ENCODE measurements around the gene KIRREL1.

The KIRREL1 gene

DNA sequence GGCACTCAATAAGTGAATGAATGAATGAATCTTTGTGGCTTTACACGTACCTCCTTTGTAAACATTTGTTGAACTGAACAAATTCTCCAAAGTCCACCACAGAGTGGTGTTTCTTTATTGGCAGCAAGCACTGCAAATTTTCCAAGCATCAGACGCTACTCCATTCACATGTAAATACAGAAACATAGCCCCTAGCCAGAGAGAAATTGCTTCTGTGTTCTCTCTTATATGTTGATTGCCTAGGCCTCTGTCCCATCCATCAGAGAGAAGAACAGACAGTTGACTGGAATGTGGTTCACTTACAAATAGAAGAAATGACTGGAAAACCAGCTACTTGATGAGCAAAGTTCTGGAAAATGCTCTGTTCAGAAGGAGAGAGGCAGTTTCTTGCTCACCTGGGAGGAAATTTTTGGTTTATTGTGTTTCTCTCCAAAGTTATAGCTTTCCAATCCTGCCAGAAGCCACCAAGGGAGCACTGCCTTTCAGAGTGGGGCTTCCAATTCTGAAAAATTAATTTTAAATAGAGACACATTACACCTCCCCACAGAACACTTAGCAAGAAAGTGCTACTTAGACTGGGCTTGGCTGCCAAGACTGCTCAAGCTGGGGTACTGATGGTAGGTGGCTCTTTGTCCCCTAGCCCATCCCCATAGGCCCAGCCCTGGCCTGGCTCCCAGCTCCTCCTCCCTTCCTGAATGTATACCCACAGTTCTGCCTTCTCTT is 18.1 kb upstream of the KIRREL1 start:
- no peak for DNase-seq

DNA sequence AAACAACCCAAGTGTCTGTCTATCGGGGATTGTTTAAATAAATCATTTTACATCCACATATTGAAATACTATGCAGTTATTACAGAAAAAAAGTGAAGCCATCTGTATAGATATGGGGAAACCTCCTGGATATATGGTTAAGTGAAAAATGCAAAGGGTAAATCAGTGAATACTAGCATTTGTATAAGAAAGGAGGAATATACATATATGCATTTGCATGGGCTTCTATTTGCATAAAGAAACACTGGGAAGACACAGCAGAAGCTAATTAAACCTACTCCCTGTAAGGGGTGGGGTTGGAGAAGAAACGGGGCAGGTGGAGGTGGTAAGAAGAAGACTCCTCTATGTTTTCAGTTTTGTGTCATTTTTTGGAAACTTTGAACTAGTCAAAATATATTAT is 16.6 kb upstream of the KIRREL1 start:
- no peak for DNase-seq

DNA sequence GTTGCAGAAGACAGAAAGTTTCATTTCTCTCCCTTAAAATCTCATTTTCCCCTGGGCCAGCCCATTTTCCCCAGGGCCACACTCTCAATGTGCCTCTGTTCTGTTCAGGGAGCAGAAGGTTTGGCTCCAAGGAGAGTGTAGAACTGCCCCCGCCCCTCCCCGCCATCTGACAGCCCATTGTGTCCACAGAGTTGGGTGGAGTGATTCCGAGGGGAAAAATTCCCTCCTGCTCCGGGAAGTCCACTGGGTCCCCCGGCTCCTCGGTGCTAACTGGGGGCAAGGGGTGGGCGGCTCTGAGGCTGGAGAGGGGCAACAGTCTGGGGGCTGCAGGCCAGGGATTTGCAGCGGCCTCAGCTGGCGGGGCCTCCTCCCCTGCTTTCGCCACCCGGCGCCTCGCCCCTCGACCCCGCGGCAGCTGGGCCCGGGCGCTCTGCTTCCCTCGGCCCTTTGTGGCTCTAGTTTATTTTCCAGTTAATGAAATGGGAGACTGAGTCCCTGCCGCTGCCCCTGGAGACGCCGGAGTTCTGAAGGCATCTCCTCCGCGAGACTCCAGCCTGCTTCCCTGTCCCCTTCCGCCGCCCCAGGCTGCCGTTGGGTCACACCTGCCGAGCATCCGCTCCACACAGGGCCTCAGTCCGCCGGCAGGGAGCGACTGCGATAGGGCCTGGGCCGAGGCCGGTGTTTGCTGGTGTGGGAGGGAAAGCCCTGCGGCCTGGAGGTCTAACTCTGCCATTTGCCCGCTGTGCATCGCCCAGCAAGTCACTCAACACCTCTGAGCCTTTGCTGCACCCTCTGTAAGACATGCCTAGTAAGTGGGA is 14.7 kb upstream of the KIRREL1 start:
- DNase-seq = no peak

DNA sequence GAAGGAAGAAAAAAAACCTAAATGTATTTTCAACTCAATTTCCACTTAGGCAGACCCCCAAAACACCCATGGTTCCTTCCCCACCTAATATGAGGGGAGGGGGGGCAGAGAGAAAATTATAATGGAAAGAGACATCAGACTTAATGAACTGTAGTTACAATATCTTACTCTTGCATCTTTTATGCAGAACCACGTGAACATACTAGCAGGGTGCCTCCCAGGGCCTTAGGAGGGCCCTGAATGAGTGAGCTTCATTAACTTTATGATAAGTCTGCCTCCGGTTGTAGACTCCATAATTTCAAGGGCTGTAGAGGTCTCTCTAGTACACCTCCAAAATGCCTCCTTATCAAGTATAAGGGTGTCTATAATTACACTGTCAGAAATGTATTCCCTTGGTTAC is 11.3 kb upstream of the KIRREL1 start:
- DNase-seq = no peak

DNA sequence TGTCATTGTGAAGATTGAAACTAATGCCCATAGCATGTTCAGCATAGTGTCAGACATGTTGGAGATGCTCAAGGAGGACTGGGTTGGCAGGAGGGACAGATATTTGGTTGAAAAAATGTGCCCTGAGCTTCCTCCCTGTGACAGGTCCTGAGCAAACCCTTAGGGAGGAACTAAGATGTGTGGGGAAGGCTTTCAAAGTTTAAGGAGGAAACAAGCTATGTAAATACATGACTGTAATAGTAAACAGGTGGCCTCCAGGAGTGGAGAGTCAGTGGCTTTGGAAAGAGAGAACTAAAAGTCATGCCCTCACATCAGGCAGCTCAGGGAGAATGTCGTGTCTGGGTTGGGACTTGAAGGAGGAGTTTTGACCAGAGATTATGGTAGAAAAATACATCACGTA is 9.7 kb upstream of the KIRREL1 start:
- no peak for DNase-seq

DNA sequence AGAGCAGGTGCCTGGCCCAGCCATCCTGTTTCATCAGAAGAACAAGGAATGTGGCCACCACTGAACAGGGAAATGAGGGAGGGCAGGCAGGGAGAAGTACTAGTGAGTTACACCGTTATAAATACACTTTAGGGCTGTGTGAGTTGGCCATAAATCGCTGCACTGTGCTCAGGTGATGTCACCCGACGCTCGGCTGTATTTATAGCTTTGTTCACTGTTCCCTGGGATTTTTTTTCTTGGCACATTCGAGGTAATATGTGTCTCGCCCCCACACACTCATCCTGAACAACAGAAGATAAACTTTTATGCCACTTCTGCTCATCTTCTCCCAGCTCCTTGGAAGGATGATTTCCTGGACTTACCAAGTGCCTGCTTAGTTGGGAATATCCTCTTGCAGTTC is 9.0 kb upstream of the KIRREL1 start:
- no peak for DNase-seq

DNA sequence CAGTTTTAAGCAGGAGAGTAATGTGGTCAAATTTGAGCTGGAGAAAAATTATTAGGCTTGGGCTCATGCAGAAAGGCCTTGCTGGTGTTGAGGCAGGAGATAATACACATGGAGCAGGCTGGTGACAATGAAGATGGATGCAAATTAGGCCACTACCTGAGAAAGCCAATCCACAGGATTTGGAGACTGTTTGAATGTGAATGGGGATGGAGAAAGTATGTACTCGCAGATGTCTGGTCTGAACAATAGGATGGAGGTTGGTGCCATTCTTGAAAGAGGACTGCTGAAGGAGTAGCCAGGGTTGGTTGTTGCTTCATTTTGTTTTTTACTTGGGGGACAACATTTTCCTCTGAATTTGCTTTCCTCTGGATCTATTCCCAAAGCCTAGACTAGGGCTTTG is 8.0 kb upstream of the KIRREL1 start:
- no peak for DNase-seq

DNA sequence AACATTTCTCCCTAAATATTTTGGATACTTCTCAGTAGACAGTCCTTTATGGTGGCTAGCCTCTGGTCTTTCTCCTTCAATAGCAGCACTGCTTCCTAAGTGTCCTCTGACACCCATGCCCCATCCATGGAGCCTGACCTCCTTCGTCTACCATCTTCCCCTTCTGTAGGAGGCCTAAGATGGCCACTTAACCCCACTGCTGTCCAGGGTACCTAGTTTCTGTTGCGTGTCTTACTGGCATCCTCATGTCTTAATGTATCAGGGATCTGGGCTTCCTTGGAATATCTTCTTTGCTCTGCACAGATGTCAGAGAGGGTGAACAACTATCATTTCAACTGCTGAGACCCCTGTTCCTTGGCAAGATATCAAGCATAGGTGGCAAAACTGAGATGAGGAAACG is 5.4 kb upstream of the KIRREL1 start:
- DNase-seq = no peak

DNA sequence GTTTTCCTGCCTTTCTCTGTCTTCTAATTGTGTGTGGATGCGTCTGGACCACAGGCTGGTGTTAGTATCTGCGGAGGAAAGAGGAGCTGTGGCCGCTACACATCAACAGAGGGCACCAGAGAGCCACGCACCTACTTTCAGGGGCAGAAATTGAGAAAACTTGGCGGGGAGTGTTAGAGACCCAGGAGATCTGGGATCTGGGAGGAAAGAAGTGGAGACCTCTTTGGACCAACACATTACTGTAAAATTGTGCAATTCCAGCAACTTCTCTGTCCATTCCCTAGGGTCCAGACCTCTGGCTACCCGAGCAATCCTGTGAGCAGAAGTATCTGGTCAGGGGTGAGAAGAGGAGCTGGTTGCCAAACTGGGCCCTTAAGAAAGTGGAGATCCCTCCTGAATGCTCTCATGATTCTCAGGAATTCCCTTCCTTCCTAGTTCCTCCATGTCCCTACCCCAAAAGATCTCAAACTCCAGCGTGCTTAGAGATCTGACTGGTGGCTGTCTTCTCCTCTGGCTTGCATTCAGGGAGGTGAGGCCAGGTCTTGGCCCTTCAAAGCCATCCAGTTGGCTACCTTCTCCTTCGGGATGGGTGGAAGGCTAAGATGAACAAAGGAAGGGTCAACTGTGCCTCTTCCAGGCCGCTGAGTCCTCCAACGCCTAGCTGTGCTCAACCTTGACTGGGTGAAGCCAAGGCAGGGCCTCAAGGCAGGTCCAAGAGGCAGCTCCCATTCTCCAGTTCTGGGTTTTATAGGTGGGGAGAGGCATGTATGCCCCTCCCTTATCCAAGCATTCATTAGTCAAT is 1.2 kb upstream of the KIRREL1 start:
- peak; percentile 43 to 66 for DNase-seq

DNA sequence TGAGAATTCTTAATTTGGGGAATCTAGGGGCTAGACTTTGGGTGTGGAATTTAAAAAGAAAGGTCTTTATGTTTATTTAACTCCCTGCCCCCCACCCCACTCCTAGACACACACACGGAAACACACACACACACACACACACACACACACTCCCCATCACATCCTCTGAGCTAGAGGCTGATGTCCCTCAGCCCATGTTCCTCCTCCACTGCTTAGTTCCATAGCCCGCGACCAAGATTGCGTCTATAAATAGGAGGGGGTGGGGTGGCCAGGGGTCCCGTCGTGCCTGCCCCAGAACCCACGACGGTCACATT is 655 bp upstream of the KIRREL1 start:
- DNase-seq = no peak

DNA sequence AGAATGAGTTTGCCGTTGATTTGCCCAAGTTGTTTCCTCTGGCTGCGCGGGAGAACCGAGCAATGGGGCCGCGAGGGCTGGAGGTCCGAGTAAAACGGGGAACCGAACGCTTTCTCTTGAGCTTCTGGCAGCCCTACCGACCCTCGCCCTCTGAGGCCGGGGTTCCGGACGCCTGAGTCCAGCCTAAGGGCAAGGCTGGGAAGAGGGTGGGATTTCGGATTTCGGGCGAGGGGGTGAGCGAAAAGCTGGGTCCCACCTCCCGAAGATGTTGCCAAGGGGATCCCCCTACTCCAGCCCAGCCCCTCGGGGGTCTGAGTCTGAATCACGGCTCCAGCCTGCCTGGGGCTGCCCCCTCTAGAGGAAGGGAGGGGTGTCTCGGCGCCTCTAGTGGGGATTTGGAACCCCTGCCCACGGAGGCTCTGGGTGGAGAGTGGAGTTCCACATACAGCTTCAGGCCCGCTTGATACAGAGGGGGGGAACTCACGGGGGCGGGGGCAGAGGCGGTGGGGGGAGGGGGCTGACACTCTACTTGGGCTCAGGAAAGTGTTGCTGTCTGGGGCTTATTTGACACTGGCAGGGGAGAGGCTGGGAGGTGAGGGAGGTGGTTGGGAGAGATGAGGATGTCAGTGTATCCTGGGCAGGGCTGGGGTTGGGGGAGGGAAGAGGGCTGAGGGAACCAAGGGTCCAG is 617 bp downstream of the KIRREL1 start:
- no peak for DNase-seq

DNA sequence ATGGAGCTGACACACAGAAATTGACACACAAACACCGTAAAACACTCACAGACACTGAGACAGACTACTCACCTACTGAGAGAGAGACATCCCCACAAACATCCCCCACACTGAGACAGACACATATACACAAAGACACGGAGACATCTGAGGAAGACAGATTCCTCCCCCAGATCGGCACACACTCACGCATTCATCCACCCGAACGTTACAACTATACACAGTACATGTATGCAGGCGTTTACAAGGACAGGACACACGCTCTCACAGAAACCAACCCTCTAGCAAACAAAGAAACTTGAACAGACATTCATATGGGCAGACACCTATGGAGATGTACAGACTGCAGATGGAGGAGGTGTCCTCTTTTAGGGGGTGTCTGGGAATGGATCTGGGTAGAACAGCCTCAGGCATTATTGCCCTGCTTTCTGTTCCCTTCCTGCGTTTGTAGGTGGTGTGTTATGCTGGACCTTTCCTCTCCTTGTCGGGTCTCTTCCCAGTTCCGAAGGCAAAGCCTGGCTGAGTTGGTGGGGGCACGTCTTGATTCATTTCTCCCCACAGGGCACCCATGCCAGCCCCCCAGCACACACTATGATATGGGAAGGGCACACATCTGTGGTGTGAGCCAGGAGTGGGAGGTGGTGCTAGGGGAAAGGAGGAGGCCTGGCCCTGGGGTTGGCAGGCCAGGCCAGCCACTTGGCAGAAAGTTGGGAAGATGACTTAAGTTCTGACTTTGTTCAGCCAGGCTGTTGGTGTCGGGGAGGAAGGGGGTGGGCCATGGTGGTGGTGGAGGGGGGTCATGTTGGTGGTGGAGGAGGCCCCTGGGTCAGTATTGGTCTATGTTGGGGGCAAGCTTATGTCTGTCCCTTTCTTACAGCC is 1.5 kb downstream of the KIRREL1 start:
- no peak for DNase-seq

DNA sequence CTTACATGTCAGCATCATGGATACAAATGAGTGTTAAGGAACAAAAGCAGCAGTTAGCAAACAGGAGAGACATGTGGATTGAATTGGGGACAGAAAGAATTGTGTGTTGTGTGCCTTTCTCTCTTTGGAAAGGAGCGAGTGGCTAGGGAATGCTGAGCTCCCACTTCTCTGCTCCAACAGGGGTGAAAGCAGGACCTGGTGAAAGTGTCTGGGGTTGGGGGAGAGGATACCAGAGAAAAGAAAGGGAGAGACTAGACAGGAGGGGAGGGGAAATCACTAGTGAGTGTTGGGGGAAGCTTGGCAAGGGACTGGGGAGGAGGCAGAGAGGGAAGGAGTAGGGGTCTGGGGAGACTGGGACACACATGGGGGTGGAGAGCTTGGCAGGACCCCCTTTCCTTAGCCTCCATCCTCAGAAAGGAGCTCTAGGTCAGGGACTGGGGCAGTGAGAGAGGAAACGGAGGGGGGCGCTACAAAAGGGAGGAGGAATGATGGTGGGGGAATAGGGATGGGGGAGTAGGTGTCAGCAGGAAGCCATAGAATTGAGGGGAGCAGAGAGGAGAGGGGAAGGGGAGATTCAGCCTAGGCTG is 2.2 kb downstream of the KIRREL1 start:
- no peak for DNase-seq

DNA sequence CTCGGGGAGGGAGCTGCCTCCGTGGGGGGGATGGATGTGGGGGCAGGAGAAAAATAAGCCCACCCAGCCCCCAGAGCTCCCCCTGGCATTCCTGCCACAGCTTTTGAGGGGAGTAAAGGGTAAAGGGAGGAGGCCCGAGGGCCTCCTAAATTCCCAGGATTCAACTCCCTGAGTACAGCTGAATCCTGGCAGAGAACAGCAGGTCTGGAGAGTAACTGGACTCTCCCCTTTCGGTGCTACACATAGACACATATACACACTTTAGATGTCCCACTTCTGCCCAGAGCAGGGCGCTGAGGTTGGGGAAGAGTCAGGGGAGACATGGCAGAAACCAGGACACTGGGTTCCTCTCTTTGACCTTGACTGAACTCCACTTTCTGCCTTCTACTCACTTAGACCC is 3.0 kb downstream of the KIRREL1 start:
- no peak for DNase-seq

DNA sequence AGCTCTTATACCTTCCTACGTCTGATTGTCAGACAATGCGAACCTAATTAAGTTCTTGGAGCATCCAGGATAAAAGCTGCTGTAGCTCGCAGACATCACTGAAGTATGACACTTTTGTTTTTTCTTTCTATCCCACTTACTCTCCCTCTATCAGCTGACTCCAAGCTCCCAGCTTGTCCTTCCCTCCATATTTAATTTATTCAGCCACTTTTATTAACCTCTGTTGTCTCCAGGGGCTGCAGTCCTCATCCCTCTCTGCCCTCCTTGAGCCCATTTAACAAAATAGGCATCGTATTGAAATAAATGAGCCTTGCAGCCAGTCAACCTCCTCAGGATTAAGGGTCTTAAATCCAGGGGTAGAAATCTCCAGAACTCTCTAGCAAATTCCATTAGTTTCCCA is 7.1 kb downstream of the KIRREL1 start:
- DNase-seq = no peak

DNA sequence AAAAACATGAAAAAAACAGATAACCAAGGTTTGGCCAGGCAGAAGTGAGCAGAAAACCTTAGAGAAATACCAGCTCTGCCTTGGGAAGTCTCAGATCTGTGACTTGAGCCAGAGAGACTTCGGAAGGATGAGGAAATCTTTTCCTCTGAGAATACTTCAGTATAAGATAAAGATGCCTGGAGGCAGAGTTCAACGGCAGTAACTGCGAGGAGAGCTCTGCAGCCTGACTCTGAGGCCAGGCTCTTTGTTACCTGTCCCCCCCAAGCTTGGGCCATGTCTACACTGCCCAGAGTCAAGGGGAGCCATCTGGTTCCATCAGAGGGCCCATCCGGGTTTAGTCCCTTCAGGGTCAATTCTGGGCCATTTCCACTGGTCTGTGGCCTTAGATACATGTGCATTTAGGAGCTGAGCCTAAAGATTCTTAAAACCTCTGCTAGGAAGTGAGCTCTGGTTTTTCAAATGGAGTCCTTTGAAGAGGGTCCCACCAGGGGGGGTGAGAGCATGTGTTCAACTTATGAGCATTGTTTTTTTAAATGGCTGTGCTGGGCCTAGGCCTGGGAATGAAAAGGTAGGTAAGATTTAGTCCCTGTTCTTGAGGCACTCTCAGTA is 8.7 kb downstream of the KIRREL1 start:
- DNase-seq = no peak

DNA sequence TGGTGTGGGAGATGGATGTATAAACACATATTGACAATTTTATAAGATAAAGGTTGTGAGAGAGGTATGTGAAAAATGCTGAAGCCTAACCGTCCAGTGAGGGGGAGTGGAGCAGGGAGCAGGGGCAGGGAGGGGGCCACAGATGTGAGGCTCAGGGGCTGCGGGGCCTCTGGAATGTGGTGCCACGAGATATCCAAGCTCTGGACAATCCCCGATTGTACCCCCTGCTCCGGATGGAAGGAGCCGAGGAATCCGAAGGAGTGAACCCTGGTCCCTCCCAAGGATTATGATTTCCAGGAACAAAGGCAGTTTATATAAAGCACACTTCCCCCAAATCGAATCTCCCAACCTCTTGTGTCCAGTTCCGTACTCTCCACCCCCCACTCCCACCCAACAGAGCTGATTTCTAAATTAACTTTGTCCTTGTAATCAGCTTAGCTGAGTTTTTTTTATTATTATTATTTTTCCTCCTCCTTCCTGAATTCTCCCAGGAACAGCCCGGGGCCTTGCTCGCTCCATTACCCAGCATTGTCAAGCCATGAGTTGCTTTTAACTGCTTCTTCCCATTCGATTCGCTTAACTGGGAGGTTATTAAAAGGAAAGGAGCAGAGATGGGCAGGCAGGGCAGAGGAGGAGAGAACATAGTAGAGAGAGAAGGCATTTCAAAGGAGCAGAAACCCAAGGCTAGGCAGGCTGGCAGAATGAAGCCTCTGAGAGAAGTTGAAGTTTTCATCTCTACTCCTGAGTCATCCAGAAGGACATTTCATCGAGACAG is 9.4 kb downstream of the KIRREL1 start:
- no peak for DNase-seq

DNA sequence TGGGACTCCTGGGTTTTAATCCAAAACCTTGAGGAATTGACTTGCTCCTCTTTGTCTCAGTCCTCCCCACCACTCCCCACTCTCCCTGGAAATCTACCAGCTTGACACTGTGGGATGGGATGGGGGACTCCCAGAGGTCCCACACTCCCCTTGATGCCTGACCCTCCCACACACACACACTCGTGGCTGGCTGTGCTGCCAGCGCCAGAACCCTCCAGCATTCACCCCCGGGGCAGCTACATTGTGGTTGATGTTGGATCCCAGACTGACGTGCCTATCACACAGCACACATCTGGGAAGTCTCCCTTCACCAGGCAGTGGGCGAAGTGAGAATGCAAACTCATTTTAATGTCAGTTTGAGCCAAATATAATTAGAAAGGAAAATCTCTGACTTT is 10.0 kb downstream of the KIRREL1 start:
- DNase-seq = no peak

DNA sequence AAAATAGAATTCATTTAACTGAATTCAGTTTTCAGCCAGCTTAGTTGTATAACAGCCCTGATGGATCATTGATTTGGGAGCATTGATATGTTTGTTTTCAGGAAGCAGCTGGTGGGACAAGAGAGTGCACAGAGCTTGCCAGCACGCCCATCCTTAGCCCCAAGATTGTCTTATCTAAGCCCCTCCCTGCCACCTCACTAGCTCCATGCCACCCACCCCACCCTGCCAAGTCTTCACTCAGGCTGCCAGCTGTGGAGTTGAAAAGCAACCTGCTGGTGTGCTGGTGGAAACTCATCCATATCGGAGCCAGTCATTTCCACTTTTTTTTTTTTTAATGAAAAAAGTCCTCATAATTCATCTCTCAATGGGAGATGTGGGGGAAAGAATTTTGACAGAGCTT is 11.8 kb downstream of the KIRREL1 start:
- no peak for DNase-seq

DNA sequence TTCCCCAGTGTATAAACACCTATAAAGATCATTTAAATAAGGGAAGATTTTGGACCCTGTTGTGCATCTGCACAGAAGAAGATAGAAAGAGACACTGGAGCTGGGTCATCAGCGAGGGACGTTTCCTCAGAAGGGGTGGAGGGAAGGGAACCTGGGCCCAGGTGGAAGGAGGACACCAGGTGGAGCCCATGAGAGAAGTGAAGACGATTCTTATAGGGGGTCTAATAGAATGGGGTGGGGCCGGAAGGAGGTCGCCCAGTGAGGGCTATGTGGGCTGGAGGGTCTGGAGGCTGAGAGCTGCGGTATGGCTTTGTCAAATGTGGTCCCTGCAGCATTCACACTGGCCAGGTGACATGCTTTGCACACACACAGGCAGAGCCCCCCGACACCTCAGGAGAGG is 13.7 kb downstream of the KIRREL1 start:
- no peak for DNase-seq

Data from hippocampal formation (tissue), 2 donors.